Measurements from ENCODE around the gene SPOCK2.

Gene SPOCK2

DNA sequence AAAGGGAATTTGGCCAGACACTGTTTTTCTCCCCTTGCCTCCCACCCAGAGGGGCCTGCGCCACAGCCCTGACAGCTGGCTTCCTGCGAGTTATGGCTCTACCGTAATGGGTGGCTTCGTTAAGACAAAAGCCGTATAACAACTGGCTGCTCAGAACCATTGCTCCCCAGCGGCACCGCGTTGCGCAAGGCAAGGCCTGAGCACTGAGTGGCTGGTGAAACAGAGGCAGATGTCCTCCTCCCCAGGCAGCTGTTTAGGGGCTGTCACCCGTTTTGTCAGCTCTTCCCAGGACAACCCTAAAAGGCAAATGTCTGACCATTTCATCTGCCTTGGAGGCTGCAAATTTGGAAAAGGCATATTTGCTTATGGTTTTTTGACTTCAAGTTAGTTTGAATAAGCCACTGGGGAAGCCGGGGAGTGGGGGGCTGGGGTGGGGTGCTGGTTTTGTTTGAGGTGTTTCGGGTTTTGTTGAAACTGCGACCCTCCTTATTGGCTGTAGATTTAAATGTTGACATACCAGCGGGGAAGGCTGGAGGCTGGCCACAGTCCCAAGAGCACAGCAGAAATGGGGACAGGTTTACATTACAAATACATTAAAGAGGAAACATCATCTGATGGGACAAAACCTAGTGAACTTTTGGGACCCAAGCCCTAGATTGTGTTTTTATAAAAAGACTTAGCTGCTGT is 681 bp upstream of the SPOCK2 start:
- DNase-seq (ENCODE audit: low read depth in 2 of 2) = no peak

DNA sequence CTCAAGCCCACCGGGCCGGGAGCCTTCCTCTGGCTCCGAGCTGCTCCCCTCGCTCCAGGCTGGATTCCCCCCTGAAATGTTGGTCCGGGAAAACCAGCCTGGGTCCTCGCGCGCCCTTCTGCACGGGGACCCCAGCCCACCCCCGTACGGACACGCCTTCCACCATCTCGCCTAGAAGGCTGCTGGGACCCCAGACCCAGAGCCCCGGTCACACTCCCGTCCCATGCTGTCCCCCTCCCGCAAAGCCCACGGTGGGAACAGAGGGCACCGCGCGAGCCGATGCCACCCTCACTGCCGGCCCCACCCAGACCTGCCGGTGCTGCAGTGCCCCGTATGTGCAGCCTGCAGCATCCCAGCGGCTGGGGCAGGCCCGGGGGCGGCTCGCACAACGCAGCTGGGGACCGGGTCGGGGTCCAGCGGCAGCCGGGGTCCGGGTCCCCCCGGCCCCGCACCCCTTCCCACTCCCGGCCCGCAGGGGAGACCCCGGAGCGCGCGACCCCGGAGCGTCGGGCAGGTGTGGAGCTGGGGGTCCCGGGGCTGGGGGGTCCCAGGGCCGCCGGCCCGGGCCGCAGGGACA is 871 bp downstream of the SPOCK2 start:
- no peak for DNase-seq (ENCODE audit: low read depth in 2 of 2)

GRCh38 chr10:72086466-72087391 is 1.6 kb downstream of the SPOCK2 start:
- DNase-seq (ENCODE audit: low read depth in 2 of 2) = no peak

DNA sequence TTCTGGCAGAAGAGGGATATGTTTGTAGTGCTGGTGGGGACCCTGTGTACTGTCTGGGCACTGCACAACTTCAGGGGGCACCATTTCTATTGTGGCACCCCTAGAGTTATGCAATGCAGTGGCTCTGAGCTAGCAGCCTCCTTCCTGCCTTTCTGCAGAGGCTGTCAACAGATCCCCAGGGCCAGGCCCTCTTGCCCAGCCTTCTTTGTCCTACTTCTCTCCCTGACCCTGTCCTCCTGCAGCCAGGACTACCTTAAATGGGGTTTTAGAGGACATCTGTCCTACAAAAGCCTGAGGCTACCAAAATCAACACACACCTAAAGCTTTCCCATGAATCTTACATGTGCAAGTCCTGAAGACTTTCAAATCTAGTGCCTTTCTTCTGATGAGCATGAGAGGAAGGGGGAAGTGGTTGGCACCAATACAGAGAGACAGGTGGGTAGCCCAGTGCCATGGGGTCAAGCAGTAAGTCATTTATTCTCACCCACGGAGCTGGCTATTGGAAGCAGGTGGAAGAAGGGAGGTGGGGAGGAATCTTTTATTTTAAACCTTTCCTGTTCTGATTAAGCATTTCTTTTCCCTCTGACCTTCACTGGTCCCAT is 2.4 kb downstream of the SPOCK2 start:
- DNase-seq (ENCODE audit: low read depth in 2 of 2) = no peak

GRCh38 chr10:72085166-72085565 is 3.2 kb downstream of the SPOCK2 start:
- DNase-seq (ENCODE audit: low read depth in 2 of 2) = no peak

- peak in 1 of 2 donors; percentile 50 for DNase-seq (ENCODE audit: low read depth in 2 of 2)
These were observed 4.4 kb downstream of the SPOCK2 start for GRCh38 chr10:72083790-72084459.

- no peak for DNase-seq (ENCODE audit: low read depth in 2 of 2)
These were observed 5.2 kb downstream of the SPOCK2 start for GRCh38 chr10:72082856-72083789.

- DNase-seq (ENCODE audit: low read depth in 2 of 2) = no peak
These were observed 6.4 kb downstream of the SPOCK2 start for GRCh38 chr10:72081772-72082590.

DNA sequence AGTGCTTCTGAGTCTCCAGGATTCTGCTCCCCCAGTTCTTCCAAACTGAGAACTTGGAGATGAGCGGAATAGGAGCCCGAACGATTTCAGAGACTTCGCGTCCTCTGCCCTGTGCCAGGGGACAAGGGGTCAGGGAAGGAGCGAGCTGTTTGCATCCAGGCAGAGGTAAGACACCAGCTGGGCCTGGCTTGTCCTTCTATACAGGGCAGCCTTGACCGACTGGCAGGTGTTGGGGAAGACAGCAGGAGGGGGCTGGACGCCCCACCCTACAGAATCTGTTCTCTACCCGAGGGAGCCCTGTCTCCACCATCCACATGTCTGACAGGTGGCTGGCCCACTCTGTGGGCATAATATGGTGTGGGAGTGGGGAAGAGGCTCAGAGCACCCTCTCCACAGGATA is 7.1 kb downstream of the SPOCK2 start:
- no peak for DNase-seq (ENCODE audit: low read depth in 2 of 2)

DNA sequence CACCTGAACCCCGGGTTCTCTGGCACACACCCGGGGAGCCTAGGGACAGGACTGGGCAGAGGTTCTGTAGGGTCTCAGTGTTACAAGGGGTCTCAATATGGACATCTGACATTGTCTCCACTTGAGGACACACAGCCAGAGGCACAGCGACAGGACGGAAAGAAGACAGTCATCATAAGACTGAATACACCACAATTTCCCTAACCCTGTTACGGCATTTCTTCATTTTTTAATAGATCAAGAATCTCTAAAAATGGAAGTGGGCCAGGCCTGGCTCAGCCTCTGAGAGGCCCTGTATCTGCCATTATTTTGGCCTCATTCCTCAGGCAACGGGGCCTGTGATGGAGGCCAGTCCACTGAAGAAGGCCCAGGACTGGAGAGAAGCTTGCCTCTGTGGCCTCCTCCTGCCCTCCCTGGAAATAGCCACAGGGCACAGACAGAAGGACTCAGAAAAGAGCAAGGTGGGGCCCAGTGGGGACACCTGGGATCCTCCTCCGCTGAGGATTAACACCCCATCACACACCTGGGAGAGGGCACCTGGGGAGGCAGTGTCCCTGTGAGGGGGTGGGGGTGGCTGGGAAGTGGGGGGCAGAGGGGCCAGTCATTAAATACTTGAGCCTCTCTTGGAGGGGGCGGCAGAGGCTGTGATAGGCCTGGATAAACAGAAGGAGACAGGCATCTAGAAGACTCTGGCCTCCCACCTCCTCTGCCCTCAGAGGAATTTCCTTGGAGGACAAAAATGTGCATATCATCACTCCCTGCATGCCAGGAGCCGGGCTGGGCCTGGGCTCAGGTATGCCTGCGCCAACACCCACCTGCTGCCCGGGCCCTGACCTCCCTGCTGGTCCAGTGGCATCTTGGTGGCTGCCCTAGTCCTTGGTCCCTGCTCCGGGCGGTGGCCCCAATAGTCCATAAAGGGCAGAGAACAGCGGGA is 8.0 kb downstream of the SPOCK2 start:
- DNase-seq (ENCODE audit: low read depth in 2 of 2) = no peak

GRCh38 chr10:72079356-72079755 is 9.0 kb downstream of the SPOCK2 start:
- no peak for DNase-seq (ENCODE audit: low read depth in 2 of 2)

GRCh38 chr10:72077275-72077990 is 10.9 kb downstream of the SPOCK2 start:
- DNase-seq (ENCODE audit: low read depth in 2 of 2) = no peak

DNA sequence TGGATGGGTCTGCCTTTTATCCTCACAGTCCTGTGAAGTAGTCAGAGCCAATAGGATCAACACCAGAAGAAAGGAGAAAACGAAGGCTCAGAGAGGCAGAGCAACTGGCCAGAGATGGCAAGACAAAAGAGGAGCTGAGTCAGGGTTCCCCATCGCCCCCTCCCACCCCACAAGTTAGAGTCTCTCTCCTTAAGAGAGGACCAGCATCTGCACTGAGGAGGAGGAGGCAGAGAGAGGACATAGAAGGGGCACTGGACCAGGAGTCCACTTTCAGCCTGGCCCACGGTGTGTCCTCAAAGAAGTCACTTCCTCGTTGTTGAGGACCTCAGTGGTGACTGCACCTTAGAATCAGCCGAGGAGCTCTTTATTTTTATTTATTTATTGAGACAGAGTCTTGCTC is 11.6 kb downstream of the SPOCK2 start:
- no peak for DNase-seq (ENCODE audit: low read depth in 2 of 2)

DNA sequence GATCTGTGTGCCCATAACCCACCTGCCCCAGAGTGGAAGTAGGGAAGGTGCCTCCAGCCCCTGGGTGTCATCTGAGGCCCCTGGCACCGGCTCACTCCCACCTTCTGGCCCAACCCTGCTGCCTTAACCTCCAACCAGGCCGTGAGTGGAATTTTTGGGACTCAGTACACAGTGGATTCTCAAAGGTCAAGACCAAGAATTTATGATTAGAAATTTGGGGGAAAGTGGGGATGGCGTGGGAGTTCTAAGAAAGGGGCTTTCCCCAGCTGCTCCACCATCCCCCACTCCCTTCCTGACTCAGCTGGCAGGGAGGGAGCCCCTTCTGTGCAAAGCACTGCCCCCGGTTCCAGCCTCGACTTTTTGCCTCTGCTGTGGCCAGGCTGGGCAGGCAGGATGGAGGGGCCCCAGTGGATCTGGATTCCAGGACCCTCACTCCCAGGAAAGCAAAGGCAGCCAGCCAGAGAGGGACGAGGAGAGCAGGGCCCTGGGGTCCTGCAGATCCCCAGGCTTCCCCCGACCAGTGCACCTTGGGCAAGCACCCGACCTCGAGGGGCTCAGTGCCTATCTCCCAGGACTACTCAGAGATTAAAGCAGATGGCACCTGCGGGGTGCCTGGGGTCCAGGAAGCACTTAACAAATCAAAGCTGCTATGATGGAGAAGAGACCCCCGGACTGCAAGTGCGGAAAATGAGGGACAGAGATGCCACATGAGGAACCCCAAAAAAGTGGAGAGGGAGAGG is 12.8 kb downstream of the SPOCK2 start:
- no peak for DNase-seq (ENCODE audit: low read depth in 2 of 2)

DNA sequence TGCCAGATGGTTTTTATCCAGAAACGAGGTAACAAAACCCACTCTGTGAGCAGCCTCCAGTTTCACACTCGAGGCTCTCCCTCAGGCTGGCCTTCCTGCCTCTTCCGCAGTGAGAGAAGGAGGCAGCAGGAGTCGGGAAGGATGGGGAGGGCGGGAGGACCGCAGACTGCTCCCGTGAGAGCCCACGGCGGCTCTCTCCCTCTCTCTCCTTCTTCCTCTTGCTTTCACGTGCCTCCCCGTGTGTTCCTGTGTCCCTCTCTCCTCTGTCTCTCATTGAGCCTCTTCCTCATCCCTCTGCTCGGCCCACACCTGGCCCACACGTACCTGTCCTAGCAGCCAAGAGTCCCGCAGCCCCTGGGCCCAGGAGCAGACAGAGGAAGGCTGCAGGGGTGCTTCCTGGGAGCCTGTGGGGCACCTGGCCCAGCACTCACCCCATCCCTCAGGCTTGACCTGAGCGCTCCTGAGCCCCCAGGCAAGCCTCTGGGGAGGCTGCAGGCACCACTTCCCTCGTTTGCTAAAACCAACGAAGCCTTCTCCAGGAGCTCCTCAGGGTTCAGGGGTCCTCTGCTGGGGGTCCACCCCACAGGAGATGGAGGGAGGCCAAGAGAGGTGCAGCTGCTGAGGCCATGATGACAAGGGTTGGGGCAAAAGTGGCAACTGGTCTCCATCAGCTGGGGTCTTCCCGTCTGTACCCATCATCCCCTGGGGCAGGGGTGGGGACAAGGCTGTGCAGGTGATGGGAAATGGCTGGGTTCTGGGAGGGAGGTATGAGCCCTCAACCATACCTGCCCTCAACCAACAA is 13.6 kb downstream of the SPOCK2 start:
- no peak for DNase-seq (ENCODE audit: low read depth in 2 of 2)
